CD4-positive, alpha-beta memory T cell (primary cell): ENCODE measurements around the gene SLC35F1. TPM values are rescaled to one million over a fixed set of nuclear protein-coding genes. Genes with fewer than 3 reads are reported as not detected.

Experiments
- CTCF ChIA-PET: fragments of 350-600 bp; sonication (Branson Sonifier 250); formaldehyde crosslinking; loops from one replicate; lab custom pipeline; 2021; ENCODE audit warnings: inconsistent platforms; ENCODE audit not compliant: partially characterized antibody; lab: Charles Lee
- POLR2A ChIA-PET: fragments of 350-600 bp; sonication (Branson Sonifier 250); formaldehyde crosslinking; loops from one replicate; lab custom pipeline; 2021; ENCODE audit not compliant: partially characterized antibody; lab: Charles Lee
- DNase-seq, 5 donors: peaks; one replicate each; pipeline versions ENCODE4 v3.0.0 to v3.0.0-alpha.2; 2020 to 2022; ENCODE audit warnings: mixed read lengths in 1 of 5
- H3K27ac ChIP-seq: one replicate; pipeline ENCODE4 v1.7.0; 2013; ENCODE audit warnings: low read depth, low read length
- H3K27me3 ChIP-seq: 2 replicates; pipeline ENCODE4 v1.7.0; 2013; ENCODE audit warnings: mild to moderate bottlenecking, low read length, moderate library complexity; ENCODE audit not compliant: insufficient read depth
- H3K36me3 ChIP-seq: 2 replicates; pipeline ENCODE4 v1.7.0; 2013; ENCODE audit warnings: mild to moderate bottlenecking, low read length, moderate library complexity; ENCODE audit not compliant: insufficient read depth
- H3K4me1 ChIP-seq: 2 replicates; pipeline ENCODE4 v1.7.0; 2013; ENCODE audit warnings: mild to moderate bottlenecking, low read length, moderate library complexity; ENCODE audit not compliant: insufficient read depth
- H3K4me3 ChIP-seq, 2 donors: one replicate each; pipeline ENCODE4 v1.7.0; 2013; ENCODE audit warnings: low read length in 2 of 2, mild to moderate bottlenecking in 1 of 2
- H3K9me3 ChIP-seq, 2 donors: one replicate each; pipeline ENCODE4 v1.7.0; 2013; ENCODE audit warnings: low read length in 2 of 2, control low read depth in 1 of 2; ENCODE audit not compliant: control insufficient read depth in 1 of 2
- H3K27ac Mint-ChIP-seq, 7 donors: one replicate each; pipeline ENCODE4 v1.8.0; 2020 to 2021; ENCODE audit warnings: mixed read lengths in 7 of 7, mild to moderate bottlenecking in 6 of 7, inconsistent platforms in 3 of 7, moderate library complexity in 3 of 7
- H3K27me3 Mint-ChIP-seq, 2 donors: one replicate each; pipeline ENCODE4 v1.8.0; 2020 to 2021; ENCODE audit warnings: mixed read lengths in 2 of 2
- H3K36me3 Mint-ChIP-seq, 2 donors: one replicate each; pipeline ENCODE4 v1.8.0; 2020 to 2021; ENCODE audit warnings: mixed read lengths in 2 of 2, inconsistent platforms in 1 of 2, mild to moderate bottlenecking in 1 of 2
- H3K4me1 Mint-ChIP-seq, 4 donors: one replicate each; pipeline ENCODE4 v1.8.0; 2020 to 2021; ENCODE audit warnings: mixed read lengths in 4 of 4, mild to moderate bottlenecking in 1 of 4
- H3K4me3 Mint-ChIP-seq, 8 donors: one replicate each; pipeline ENCODE4 v1.8.0; 2020 to 2021; ENCODE audit warnings: mixed read lengths in 8 of 8, mild to moderate bottlenecking in 7 of 8, moderate library complexity in 6 of 8, inconsistent platforms in 3 of 8
- H3K9me3 Mint-ChIP-seq, 8 donors: one replicate each; pipeline ENCODE4 v1.8.0; 2020 to 2021; ENCODE audit warnings: mixed read lengths in 8 of 8, mild to moderate bottlenecking in 5 of 8, inconsistent platforms in 3 of 8, moderate library complexity in 1 of 8
- intact Hi-C: fragments of 100-400 bp; cut with micrococcal nuclease; formaldehyde crosslinking; loops from one replicate; pipeline ENCODE4 v1.15.1; 2023
- polyA plus RNA-seq, 2 donors: library from polyadenylated mRNA; unstranded; fragments of 300-500 nt; fragmentation: Illumina TruSeq; gene quantifications; one replicate each; pipeline ENCODE4 v1.2.3, GENCODE V29; 2021
- total RNA-seq, 2 experiments: library from RNA; stranded (reverse); gene quantifications; one replicate each; pipeline ENCODE4 v1.2.3, GENCODE V29; 2021

Gene SLC35F1
- total and polyA plus RNA-seq, 4 experiments from 2014 or later = not detected

DNA sequence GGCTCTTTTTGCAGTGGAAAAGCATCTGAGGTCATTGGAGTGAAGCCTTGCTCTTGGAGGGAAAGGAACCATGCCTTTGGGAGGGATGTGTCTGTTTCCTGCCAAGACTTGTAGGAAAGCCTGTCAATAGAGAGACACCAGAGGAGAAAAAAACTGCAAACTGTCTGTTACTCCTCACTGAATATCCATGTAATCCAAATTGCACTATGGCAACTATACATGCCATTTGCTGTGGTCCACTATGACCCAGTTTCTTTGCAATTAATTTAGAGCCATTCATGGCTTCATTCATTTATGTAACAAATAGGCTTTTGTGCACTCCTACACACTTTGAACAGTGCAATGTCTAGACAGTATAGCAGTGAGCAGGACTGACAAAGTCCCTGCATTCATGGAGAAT is 296.5 kb downstream of the SLC35F1 start:
- Mint-ChIP-seq H3K9me3 (peaks cover 0 to 3% (median 0%) of the 10 kb centered on the region in 8 donors), H3K4me3 (no peak overlapping the region), H3K27ac (no peak overlapping the region), H3K4me1 (no peaks in the 10 kb centered on the region), H3K36me3 (no peaks in the 10 kb centered on the region), H3K27me3 (peaks cover 0 to 4% of the 10 kb centered on the region in 2 donors)
- no peaks in the 10 kb centered on the region for H3K27me3 ChIP-seq
- CTCF ChIA-PET = no interaction called here
- H3K9me3 ChIP-seq = no peaks in the 10 kb centered on the region
- no peak overlapping the region for H3K4me3 ChIP-seq
- intact Hi-C loops = no loop called here
- H3K27ac ChIP-seq = no peak overlapping the region
- no peaks in the 10 kb centered on the region for H3K36me3 ChIP-seq
- H3K4me1 ChIP-seq = no peaks in the 10 kb centered on the region
- POLR2A ChIA-PET = no interaction called here
- DNase-seq = no peak

DNA sequence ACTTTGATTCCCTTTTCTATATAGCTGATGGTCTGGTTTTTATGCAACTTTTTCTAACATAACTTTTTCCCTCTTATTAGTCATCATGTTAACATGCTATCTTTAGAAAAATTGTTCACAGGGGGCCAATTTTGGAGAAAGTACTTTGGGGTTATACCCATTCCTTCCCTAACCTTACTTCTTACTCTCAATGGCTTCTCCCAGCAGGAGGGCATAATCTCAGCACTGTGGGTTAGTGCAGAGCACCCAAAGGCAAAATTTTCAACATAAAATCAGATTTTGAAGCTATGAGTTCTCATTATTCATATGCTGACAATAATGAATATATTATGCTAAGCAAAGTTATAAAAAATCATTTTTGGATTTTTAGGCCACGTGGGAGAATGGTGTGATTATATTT is 299.2 kb downstream of the SLC35F1 start:
- no peaks in the 10 kb centered on the region for H3K4me1 ChIP-seq
- CTCF ChIA-PET = no interaction called here
- intact Hi-C loops = no loop called here
- H3K4me3 ChIP-seq = no peak overlapping the region
- no peaks in the 10 kb centered on the region for H3K9me3 ChIP-seq
- Mint-ChIP-seq H3K9me3 (peaks cover 0 to 3% (median 0%) of the 10 kb centered on the region in 8 donors), H3K36me3 (no peaks in the 10 kb centered on the region), H3K27ac (no peak overlapping the region), H3K27me3 (peaks cover 0 to 2% of the 10 kb centered on the region in 2 donors), H3K4me1 (no peaks in the 10 kb centered on the region), H3K4me3 (no peak overlapping the region)
- DNase-seq = no peak
- H3K36me3 ChIP-seq = no peaks in the 10 kb centered on the region
- H3K27me3 ChIP-seq = no peaks in the 10 kb centered on the region
- POLR2A ChIA-PET = no interaction called here
- no peak overlapping the region for H3K27ac ChIP-seq

DNA sequence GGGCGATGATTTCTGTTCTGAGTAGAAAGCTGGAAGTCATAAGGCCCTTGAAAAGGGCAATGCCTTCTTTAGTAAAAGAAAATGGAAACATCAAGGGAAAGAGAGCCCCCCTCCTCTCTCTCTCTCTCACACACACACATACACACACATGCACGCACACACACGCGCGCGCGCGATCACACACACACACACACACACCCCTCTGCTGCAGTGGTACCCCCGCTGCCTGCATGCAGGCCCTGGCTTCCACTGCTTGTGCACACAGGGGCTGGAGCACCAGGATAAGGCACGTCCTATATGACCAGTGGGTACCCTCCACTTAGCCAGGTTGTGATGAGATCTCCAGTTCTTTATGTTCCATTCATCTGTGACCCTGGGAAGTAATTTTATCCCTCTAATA is 300.9 kb downstream of the SLC35F1 start:
- ChIA-PET CTCF (no interaction called here), POLR2A (no interaction called here)
- Histone ChIP-seq H3K27ac (no peak overlapping the region), H3K4me1 (no peaks in the 10 kb centered on the region), H3K27me3 (no peaks in the 10 kb centered on the region), H3K4me3 (no peak overlapping the region), H3K36me3 (no peaks in the 10 kb centered on the region), H3K9me3 (no peaks in the 10 kb centered on the region)
- Mint-ChIP-seq H3K4me1 (no peaks in the 10 kb centered on the region), H3K27me3 (peaks cover 0 to 2% of the 10 kb centered on the region in 2 donors), H3K27ac (peak overlapping the region in 1 of 7 donors; percentile 68), H3K4me3 (no peak overlapping the region), H3K9me3 (peaks cover 0 to 3% (median 0%) of the 10 kb centered on the region in 8 donors), H3K36me3 (no peaks in the 10 kb centered on the region)
- no peak for DNase-seq
- intact Hi-C loops = no loop called here

DNA sequence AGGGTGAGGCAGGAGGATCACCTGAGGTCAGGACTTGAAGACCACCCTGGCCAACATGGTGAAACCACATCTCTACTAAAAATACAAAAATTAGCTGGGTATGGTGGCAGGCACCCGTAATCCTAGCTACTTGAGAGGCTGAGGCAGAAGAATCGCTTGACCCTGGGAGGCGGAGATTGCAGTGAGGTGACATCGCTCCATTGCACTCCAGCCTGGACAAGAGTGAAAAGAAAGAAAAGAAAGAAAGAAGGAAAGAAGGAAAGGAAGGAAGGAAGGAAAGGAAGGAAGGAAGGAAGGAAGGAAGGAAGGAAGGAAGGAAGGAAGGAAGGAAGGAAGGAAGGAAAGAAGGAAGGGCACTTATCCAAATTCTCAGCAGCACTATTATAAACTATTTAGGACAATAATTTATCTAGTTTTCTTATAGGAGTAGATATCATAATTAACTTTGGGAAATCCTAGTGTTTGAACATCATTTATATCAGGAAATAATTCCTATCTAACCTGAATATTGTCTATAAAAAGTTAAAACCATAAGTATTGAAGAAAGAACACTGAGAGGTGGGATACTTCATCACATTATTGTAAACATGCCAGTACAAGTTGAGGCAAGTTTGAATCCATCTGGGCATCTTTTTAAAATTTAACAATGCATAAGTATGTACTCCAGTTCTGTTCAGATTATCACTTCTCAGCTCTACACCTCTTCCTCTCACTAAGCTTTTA is 305.5 kb downstream of the SLC35F1 start:
- H3K4me1 ChIP-seq = no peaks in the 10 kb centered on the region
- POLR2A ChIA-PET = no interaction called here
- H3K4me3 ChIP-seq = no peak overlapping the region
- H3K27me3 Mint-ChIP-seq = peaks cover 2 to 4% of the 10 kb centered on the region in 2 donors
- no peaks in the 10 kb centered on the region for H3K36me3 ChIP-seq
- H3K27ac ChIP-seq = no peak overlapping the region
- DNase-seq = no peak
- peaks cover 0 to 3% (median 0%) of the 10 kb centered on the region in 8 donors for H3K9me3 Mint-ChIP-seq
- H3K36me3 Mint-ChIP-seq = no peaks in the 10 kb centered on the region
- H3K27ac Mint-ChIP-seq = no peak overlapping the region
- intact Hi-C loops = no loop called here
- H3K4me1 Mint-ChIP-seq = no peaks in the 10 kb centered on the region
- CTCF ChIA-PET = no interaction called here
- H3K4me3 Mint-ChIP-seq = no peak overlapping the region
- H3K27me3 ChIP-seq = no peaks in the 10 kb centered on the region
- H3K9me3 ChIP-seq = no peaks in the 10 kb centered on the region

DNA sequence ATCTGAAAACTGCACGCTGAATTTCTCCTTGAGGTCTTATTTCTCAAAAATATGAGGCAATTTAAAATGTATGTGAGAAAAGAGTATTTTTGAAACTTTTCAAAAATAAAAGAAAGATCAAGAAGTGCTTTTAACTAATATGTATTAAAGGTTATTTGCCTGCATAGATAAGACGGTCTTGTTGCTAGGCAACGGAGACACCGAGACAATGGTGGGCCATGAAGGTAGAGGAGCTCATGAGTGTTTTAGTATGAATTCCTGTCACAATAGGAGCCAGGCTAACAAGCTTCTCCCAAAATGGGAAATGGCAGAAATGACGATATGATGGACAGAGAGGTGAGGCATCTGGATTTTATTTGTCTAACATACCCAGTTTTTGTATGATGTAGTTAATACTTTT is 308.2 kb downstream of the SLC35F1 start:
- Histone ChIP-seq H3K9me3 (no peaks in the 10 kb centered on the region), H3K4me3 (no peak overlapping the region), H3K36me3 (no peaks in the 10 kb centered on the region), H3K4me1 (no peaks in the 10 kb centered on the region), H3K27me3 (no peaks in the 10 kb centered on the region), H3K27ac (no peak overlapping the region)
- H3K4me1 Mint-ChIP-seq = no peaks in the 10 kb centered on the region
- DNase-seq = no peak
- H3K27me3 Mint-ChIP-seq = peaks cover 4 to 5% of the 10 kb centered on the region in 2 donors
- peaks cover 0 to 3% (median 0%) of the 10 kb centered on the region in 8 donors for H3K9me3 Mint-ChIP-seq
- no peaks in the 10 kb centered on the region for H3K36me3 Mint-ChIP-seq
- H3K4me3 Mint-ChIP-seq = no peak overlapping the region
- ChIA-PET CTCF (no interaction called here), POLR2A (no interaction called here)
- intact Hi-C loops = no loop called here
- no peak overlapping the region for H3K27ac Mint-ChIP-seq

DNA sequence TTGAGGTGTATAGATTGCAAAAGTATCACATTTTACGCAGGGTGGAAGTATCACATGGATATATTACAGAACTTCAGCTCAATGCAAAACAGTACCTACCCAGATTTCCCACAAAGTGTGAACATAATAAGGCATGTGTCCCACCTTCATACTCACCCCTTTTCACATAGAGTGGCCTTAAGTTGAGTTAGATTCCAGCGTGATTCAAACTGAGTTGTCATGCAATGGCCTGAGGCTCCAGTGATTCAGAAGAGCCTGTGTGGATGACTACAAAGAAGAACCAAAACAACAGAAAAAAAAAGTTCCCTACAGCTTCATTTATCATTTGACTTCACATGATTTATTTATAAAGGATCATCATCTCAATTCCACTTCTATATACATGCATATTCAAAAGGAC is 309.7 kb downstream of the SLC35F1 start:
- DNase-seq = no peak
- ChIA-PET CTCF (no interaction called here), POLR2A (no interaction called here)
- H3K4me3 Mint-ChIP-seq = no peak overlapping the region
- no peak overlapping the region for H3K4me3 ChIP-seq
- no peaks in the 10 kb centered on the region for H3K27me3 ChIP-seq
- H3K36me3 ChIP-seq = no peaks in the 10 kb centered on the region
- no peak overlapping the region for H3K27ac ChIP-seq
- H3K27me3 Mint-ChIP-seq = peaks cover 4 to 5% of the 10 kb centered on the region in 2 donors
- H3K4me1 Mint-ChIP-seq = no peaks in the 10 kb centered on the region
- intact Hi-C loops = no loop called here
- H3K9me3 Mint-ChIP-seq = peaks cover 0 to 3% (median 0%) of the 10 kb centered on the region in 8 donors
- no peak overlapping the region for H3K27ac Mint-ChIP-seq
- no peaks in the 10 kb centered on the region for H3K4me1 ChIP-seq
- H3K36me3 Mint-ChIP-seq = no peaks in the 10 kb centered on the region
- no peaks in the 10 kb centered on the region for H3K9me3 ChIP-seq

DNA sequence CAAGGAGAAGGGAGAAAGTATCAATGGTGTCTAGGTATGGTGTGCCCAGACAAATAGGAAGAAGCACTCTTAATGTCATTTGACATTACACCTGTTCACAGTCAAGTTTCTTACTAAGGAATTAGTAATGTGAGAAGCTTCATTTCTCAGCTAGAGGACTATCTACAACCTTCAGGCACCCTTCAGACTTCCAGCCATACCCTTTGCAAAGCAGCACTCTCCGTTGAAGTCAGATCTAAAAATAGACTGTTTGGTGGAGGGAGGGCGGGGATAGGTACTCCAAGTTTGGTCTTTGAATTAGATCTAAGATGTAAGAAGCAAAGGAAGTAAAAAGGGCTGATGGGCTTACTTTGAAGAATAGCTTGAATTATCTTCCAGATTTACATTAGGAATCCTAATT is 311.1 kb downstream of the SLC35F1 start:
- Histone ChIP-seq H3K27ac (no peak overlapping the region), H3K4me3 (no peak overlapping the region), H3K36me3 (no peaks in the 10 kb centered on the region), H3K27me3 (no peaks in the 10 kb centered on the region), H3K4me1 (no peaks in the 10 kb centered on the region), H3K9me3 (no peaks in the 10 kb centered on the region)
- intact Hi-C loops = no loop called here
- Mint-ChIP-seq H3K36me3 (no peaks in the 10 kb centered on the region), H3K9me3 (peaks cover 0 to 3% (median 0%) of the 10 kb centered on the region in 8 donors), H3K27me3 (peaks cover 4 to 6% of the 10 kb centered on the region in 2 donors), H3K4me1 (no peaks in the 10 kb centered on the region), H3K4me3 (no peak overlapping the region), H3K27ac (peak overlapping the region in 1 of 7 donors; percentile 30)
- no peak for DNase-seq
- ChIA-PET CTCF (no interaction called here), POLR2A (no interaction called here)
